C4-2B (cell line): ENCODE results near the gene SRRD.

Experiments
- H3K27ac ChIP-seq: fragments of 450-650 bp; 2 replicates; pipeline ENCODE4 v1.5.1; 2017
- CTCF ChIP-seq: fragments of 450-650 bp; conservative IDR thresholded peaks from 2 replicates; pipeline ENCODE4 v1.5.1; 2017; ENCODE audit warnings: mild to moderate bottlenecking
- ZFX ChIP-seq: fragments of 450-650 bp; IDR thresholded peaks from 2 replicates; pipeline ENCODE4 v1.6.1; 2017

The SRRD gene

GRCh38 chr22:26534874-26535602 lies 51.4 kb downstream of the SRRD start:
- H3K27ac ChIP-seq = no peak overlapping the region
- TF ChIP-seq CTCF (no peak), ZFX (no peak)

GRCh38 chr22:26535603-26535908 lies 51.9 kb downstream of the SRRD start:
- TF ChIP-seq ZFX (no peak), CTCF (no peak)
- no peak overlapping the region for H3K27ac ChIP-seq

- TF ChIP-seq CTCF = no peak
- no peak for TF ChIP-seq ZFX
- no peak overlapping the region for H3K27ac ChIP-seq
These were observed 52.5 kb downstream of the SRRD start for GRCh38 chr22:26536056-26536761.

GRCh38 chr22:26536762-26537134 lies 53.1 kb downstream of the SRRD start:
- H3K27ac ChIP-seq = no peak overlapping the region

GRCh38 chr22:26540119-26540518 lies 56.4 kb downstream of the SRRD start:
- no peak for TF ChIP-seq ZFX

More at GRCh38 chr22:26536762-26537134, 53.1 kb downstream of the SRRD start:
- TF ChIP-seq ZFX (no peak), CTCF (no peak)

GRCh38 chr22:26541167-26541819 lies 57.6 kb downstream of the SRRD start:
- H3K27ac ChIP-seq = no peak overlapping the region
- TF ChIP-seq CTCF (no peak), ZFX (no peak)

More at GRCh38 chr22:26540119-26540518, 56.4 kb downstream of the SRRD start:
- no peak overlapping the region for H3K27ac ChIP-seq

GRCh38 chr22:26542831-26543230 lies 59.2 kb downstream of the SRRD start:
- no peak for TF ChIP-seq CTCF
- no peak for TF ChIP-seq ZFX

More at GRCh38 chr22:26542831-26543230, 59.2 kb downstream of the SRRD start:
- no peak overlapping the region for H3K27ac ChIP-seq
